Mucosa of descending colon (tissue), 3 donors: ENCODE results near the gene TFEB. TPM values are rescaled to one million over a fixed set of nuclear protein-coding genes. Genes with fewer than 3 reads are reported as not detected.

ENCODE experiments used
- ATAC-seq: fragments of 200-7000 bp; cut with Tn5 transposase; one replicate; pipeline ENCODE4 v1.9.1; 2020; ENCODE audit warnings: mild to moderate bottlenecking, moderate library complexity
- DNase-seq, 3 donors: peaks; one replicate each; pipeline ENCODE4 v3.0.0-alpha.2; 2020
- H3K36me3 ChIP-seq: fragments of 200-600 bp; one replicate; pipeline ENCODE4 v1.8.0; 2021; ENCODE audit warnings: low read depth, mild to moderate bottlenecking
- H3K4me1 ChIP-seq: fragments of 200-600 bp; one replicate; pipeline ENCODE4 v1.8.0; 2021; ENCODE audit warnings: low read depth, mild to moderate bottlenecking
- H3K4me3 ChIP-seq: fragments of 200-600 bp; one replicate; pipeline ENCODE4 v1.8.0; 2021; ENCODE audit warnings: mild to moderate bottlenecking
- H3K9me3 ChIP-seq: fragments of 200-600 bp; one replicate; pipeline ENCODE4 v1.8.0; 2021; ENCODE audit warnings: mild to moderate bottlenecking
- intact Hi-C, 2 donors: fragments of 100-400 bp; cut with DNase I in 1 of 2; cut with micrococcal nuclease in 1 of 2; formaldehyde crosslinking; loops; one replicate each; pipeline versions ENCODE4 v1.11.0 to v1.11.1; 2022; cut with DNase I, micrococcal nuclease
- long read RNA-seq, 2 donors: library from polyadenylated mRNA; unstranded; transcript quantifications; one replicate each; pipeline ENCODE4 v2.0.0, GENCODE V29; 2019 to 2021
- total RNA-seq, 3 donors: library from RNA; stranded (reverse); fragmentation: NEBNext Ultra II Directional in 2 of 3; extraction: Animal tissue kit (Norgen Biotek cat#: 25700) in 2 of 3; gene quantifications; one replicate each; pipeline versions ENCODE4 v1.2.1 to v1.2.4, GENCODE V29; 2021 to 2023
- TF ChIP-seq, protein P1 (sequence below): fragments of 200-600 bp; IDR thresholded peaks from one replicate; pipeline ENCODE4 v1.8.0; 2022; ENCODE audit warnings: antibody characterized with exemption, mild to moderate bottlenecking
- donor health status: DM: no; HTN: no; CAD: no; lungs with moderate emphysema.
- donor health status: DM: no; HTN: no; CAD: no.
- donor health status: DM: no; HTN: yes; CAD: no.

TFEB gene
- 10 to 100 TPM; 35.2 to 44.5 (median 40.2) TPM for total RNA-seq
- long read RNA-seq, donor 1, transcript TFEB-204 (9 exons, 2,331 nt): major isoform, 64 of 90 reads
- long read RNA-seq, donor 1, partial matches to known transcripts: 5 of 90 reads
- long read RNA-seq, donor 1, other reads (novel, unspliced or antisense): 17 of 90 reads
- long read RNA-seq, donor 2, partial matches to known transcripts: 1 of 7 reads
- long read RNA-seq, donor 2, other reads (novel, unspliced or antisense): 3 of 7 reads

DNA sequence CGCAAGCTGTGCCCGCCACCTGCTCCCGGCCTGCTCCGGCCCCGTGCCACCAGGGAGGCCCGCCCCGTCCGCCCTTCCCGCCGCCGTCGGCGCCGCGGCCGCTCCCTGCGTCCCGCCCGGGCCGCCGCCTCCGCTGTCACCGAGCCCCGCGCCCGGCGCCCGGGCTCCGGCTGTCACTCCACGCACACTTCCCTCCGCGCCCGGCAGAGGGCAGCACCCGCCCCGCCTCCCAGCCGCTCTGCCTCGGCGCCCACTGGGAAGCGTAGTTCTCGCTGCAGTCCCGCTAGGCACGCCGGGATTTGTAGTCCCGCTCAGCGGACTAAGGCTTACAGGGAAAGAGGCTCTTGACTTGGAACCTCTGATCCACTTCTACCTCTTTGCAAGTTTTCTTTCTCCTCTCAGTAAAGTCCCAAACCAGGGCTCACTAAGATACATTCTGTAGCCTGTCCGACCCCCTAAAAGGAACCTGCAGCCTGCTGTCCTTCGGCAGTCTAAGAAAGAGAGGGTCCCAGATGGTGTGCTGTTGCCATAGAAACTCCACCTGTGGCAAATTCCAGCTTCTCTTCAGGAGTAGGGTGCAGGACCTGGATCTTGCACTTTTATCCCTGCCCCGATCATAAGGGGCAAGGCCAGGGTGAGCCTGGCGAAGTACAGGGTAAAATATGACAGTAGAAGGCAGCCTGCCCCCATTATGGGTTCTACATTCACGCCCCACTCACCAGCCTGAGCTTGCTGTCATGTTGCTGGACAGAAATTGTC, at the start of gene TFEB:
Gene TFEB (minus strand): TSS at position 182 of the 759 bp plus-strand sequence. CDS start 44,395 bp downstream, outside the sequence.
- intact Hi-C loops: no loop called here
- DNase-seq: peak; percentile 96 to 98 (median 98)
- no peaks in the 10 kb centered on the region for H3K9me3 ChIP-seq

DNA sequence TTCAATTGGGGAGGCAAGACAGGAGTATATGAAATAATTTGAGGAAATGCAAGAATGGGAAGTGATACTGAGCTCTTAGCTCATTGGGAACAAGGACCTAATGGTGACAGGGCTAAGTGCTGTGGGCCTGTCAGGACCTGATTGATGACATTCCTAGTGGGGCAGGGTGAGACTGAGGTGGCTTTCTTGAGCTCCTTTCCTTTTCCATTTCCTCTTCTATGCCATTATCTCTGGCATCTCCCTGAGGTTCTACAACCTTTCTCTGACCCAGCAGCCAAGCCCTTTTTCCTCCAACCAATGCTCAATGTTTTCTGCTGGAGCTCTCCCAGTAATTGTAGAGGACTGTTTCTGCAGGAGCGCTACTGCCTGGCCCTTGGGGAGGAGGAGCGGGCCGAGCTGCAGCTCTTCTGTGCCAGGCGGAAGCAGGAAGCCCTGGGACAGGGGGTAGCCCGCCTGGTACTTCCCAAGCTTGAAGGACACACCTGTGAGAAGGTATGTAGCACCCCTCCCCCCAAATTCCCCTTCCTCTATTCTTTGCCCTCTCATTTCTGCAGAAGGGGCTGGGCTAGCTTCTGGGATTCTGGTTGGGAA, 49.3 kb upstream of the TFEB start:
- Histone ChIP-seq H3K4me3 (no peak overlapping the region), H3K4me1 (peaks cover 29% of the 10 kb centered on the region), H3K36me3 (no peaks in the 10 kb centered on the region), H3K9me3 (no peaks in the 10 kb centered on the region)
- DNase-seq: no peak
- no peak for ATAC-seq
- intact Hi-C loops: loop anchor here in 1 of 2 donors (10.0 kb wide), 1 partner anchor 260 kb away; no protein-coding TSS in a partner anchor
- TF ChIP-seq, protein P1, sequence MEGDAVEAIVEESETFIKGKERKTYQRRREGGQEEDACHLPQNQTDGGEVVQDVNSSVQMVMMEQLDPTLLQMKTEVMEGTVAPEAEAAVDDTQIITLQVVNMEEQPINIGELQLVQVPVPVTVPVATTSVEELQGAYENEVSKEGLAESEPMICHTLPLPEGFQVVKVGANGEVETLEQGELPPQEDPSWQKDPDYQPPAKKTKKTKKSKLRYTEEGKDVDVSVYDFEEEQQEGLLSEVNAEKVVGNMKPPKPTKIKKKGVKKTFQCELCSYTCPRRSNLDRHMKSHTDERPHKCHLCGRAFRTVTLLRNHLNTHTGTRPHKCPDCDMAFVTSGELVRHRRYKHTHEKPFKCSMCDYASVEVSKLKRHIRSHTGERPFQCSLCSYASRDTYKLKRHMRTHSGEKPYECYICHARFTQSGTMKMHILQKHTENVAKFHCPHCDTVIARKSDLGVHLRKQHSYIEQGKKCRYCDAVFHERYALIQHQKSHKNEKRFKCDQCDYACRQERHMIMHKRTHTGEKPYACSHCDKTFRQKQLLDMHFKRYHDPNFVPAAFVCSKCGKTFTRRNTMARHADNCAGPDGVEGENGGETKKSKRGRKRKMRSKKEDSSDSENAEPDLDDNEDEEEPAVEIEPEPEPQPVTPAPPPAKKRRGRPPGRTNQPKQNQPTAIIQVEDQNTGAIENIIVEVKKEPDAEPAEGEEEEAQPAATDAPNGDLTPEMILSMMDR: no peak

More for the DNA sequence above, at the start of gene TFEB:
- ATAC-seq: peak; percentile 85
- peak within 1 kb of the TSS; percentile 94 for H3K4me3 ChIP-seq
- TF ChIP-seq, protein P1: peak; percentile 99
- no peaks in the 10 kb centered on the region for H3K36me3 ChIP-seq
- H3K4me1 ChIP-seq: peaks cover 27% of the 10 kb centered on the region

DNA sequence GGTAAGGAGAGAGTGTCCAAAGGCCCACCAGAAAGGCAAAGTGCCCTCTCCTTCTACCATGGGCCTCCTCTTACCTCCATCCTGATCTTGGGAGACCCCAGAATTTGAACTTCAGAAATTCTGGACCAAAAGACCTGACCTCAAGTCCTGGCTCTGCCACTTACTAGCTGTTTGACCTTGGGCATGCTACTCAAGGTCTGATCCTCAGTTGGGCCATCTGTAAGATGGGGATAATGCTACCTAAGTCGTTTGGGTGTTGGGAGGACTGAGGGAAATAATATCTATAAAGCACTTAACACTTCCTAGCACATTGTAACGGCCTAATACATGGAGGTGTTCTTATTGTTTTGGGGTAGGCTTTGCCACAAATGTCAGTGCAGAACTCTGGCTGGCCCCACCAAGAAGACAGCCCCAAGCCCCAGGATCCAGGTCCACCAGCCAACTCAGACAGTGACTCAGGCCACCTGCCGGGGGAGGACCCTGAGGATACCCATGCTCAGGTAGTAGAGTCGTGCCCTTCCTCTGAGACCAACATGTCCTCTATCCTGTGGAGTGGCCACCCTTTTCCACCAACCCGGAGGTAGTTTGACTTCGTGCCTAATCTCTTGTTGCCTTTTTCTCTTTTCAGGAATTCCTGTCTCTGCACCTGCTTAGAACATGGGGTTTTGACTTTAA, 47.8 kb upstream of the TFEB start:
- no peaks in the 10 kb centered on the region for H3K36me3 ChIP-seq
- ATAC-seq (no peak), DNase-seq (no peak)
- TF ChIP-seq, protein P1: no peak
- no peak overlapping the region for H3K4me3 ChIP-seq
- intact Hi-C loops: loop anchor here in 1 of 2 donors (10.0 kb wide), 1 partner anchor 262 kb away; no protein-coding TSS in a partner anchor
- H3K9me3 ChIP-seq: no peaks in the 10 kb centered on the region
- peaks cover 30% of the 10 kb centered on the region for H3K4me1 ChIP-seq

DNA sequence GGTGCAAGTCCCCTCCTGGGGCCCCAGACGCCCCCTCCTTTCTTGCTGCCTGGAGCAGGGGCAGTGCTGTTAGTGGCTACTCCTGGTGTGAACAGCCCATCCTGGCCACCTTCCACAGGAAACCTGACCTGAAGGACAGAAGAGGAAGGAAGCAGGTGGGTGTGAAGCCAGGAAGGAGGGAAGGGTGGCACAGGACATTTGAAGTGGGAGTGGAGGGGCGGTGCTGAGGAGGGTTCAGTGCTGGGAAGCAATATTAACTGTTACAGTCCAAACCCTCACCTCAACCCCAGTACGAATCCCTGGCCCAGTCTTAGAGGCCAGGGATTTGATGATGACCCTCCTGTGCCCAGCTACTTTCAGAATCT, 45.9 kb upstream of the TFEB start:
- Histone ChIP-seq H3K4me1 (peaks cover 29% of the 10 kb centered on the region), H3K4me3 (no peak overlapping the region), H3K36me3 (no peaks in the 10 kb centered on the region), H3K9me3 (no peaks in the 10 kb centered on the region)
- ATAC-seq: peak; percentile 30
- peak in 2 of 3 donors; percentile 57 to 65 for DNase-seq
- intact Hi-C loops: loop anchor here in 1 of 2 donors (10.0 kb wide), 1 partner anchor 263 kb away; no protein-coding TSS in a partner anchor
- TF ChIP-seq, protein P1: no peak
